GM21526 (cell line): Measurements from ENCODE around the gene ALDH4A1.
"Not testable (repeated sequence)": the region's sequence is repeated elsewhere in the genome, so short reads cannot be mapped to it uniquely, and the experiment has no call there.

Experiments
- ATAC-seq: cut with Tn5 transposase; IDR thresholded peaks from one replicate; pipeline ENCODE4 v1.9.1; 2021; ENCODE audit warnings: moderate library complexity; ENCODE audit not compliant: unreplicated experiment, low FRiP score

ALDH4A1 gene

GRCh38 chr1:18861590-18861989, 40.8 kb downstream of the ALDH4A1 start:
- ATAC-seq = no peak

GRCh38 chr1:18861082-18861481, 41.3 kb downstream of the ALDH4A1 start:
- no peak for ATAC-seq

- no peak for ATAC-seq
Observed at GRCh38 chr1:18859560-18859959, 42.8 kb downstream of the ALDH4A1 start, which contains the start of gene TAS1R2. TSS of gene TAS1R2 (minus strand) at chr1:18859660. CDS start at chr1:18859660, 0 bp downstream.

- no peak for ATAC-seq
Observed at GRCh38 chr1:18858070-18858688, 44.2 kb downstream of the ALDH4A1 start.

- ATAC-seq = no peak
Observed at GRCh38 chr1:18856435-18856834, 45.9 kb downstream of the ALDH4A1 start.

GRCh38 chr1:18855573-18855972, 46.8 kb downstream of the ALDH4A1 start:
- no peak for ATAC-seq

GRCh38 chr1:18854331-18855025, 47.9 kb downstream of the ALDH4A1 start:
- no peak for ATAC-seq

- no peak for ATAC-seq
Observed at GRCh38 chr1:18852501-18852900, 49.9 kb downstream of the ALDH4A1 start.

- no peak for ATAC-seq
Observed at GRCh38 chr1:18849261-18849711, 53.1 kb downstream of the ALDH4A1 start.

- not testable (repeated sequence) for ATAC-seq
Observed at GRCh38 chr1:18847723-18848122, 54.6 kb downstream of the ALDH4A1 start.

GRCh38 chr1:18840145-18840544, 62.2 kb downstream of the ALDH4A1 start:
- no peak for ATAC-seq

- ATAC-seq = no peak
Observed at GRCh38 chr1:18836654-18837053, 65.7 kb downstream of the ALDH4A1 start.

GRCh38 chr1:18832319-18832718, 70.0 kb downstream of the ALDH4A1 start:
- ATAC-seq = not testable (repeated sequence)

- no peak for ATAC-seq
Observed at GRCh38 chr1:18831656-18832055, 70.7 kb downstream of the ALDH4A1 start.

GRCh38 chr1:18830596-18830995, 71.8 kb downstream of the ALDH4A1 start:
- no peak for ATAC-seq

- no peak for ATAC-seq
Observed at GRCh38 chr1:18829671-18830070, 72.7 kb downstream of the ALDH4A1 start.

GRCh38 chr1:18828224-18828623, 74.1 kb downstream of the ALDH4A1 start:
- no peak for ATAC-seq

- ATAC-seq = no peak
Observed at GRCh38 chr1:18823438-18823837, 78.9 kb downstream of the ALDH4A1 start.
